Lower lobe of right lung (tissue), 2 donors: ENCODE measurements around the gene KCNJ6. TPM values are rescaled to one million over a fixed set of nuclear protein-coding genes. Genes with fewer than 3 reads are reported as not detected.

Source experiments
- ATAC-seq, 2 donors: fragments of 200-7000 bp; cut with Tn5 transposase; one replicate each; pipeline ENCODE4 v1.9.1; 2020 to 2022; ENCODE audit warnings: mild to moderate bottlenecking in 2 of 2, moderate library complexity in 2 of 2
- DNase-seq: peaks from one replicate; pipeline ENCODE4 v3.0.0-alpha.2; 2020
- H3K27ac ChIP-seq: fragments of 200-600 bp; one replicate; pipeline ENCODE4 v1.8.0; 2022
- H3K27me3 ChIP-seq: fragments of 200-600 bp; one replicate; pipeline ENCODE4 v1.8.0; 2022; ENCODE audit warnings: low read depth
- H3K36me3 ChIP-seq: fragments of 200-600 bp; one replicate; pipeline ENCODE4 v1.8.0; 2022; ENCODE audit warnings: mild to moderate bottlenecking
- H3K4me1 ChIP-seq: fragments of 200-600 bp; one replicate; pipeline ENCODE4 v1.8.0; 2022
- H3K4me3 ChIP-seq: fragments of 200-600 bp; one replicate; pipeline ENCODE4 v1.8.0; 2022; ENCODE audit warnings: mild to moderate bottlenecking
- H3K9me3 ChIP-seq: fragments of 200-600 bp; one replicate; pipeline ENCODE4 v1.8.0; 2022
- CTCF ChIP-seq: fragments of 200-600 bp; IDR thresholded peaks from one replicate; pipeline ENCODE4 v1.8.0; 2022; ENCODE audit warnings: antibody characterized with exemption, mild to moderate bottlenecking
- intact Hi-C: fragments of 100-400 bp; cut with DNase I; formaldehyde crosslinking; loops from one replicate; pipeline ENCODE4 v1.11.0; 2022
- total RNA-seq: library from RNA; stranded (reverse); fragmentation: NEBNext Ultra II Directional; extraction: Animal tissue kit (Norgen Biotek cat#: 25700); gene quantifications from one replicate; pipeline ENCODE4 v1.2.1, GENCODE V29; 2021
- donor health status: DM: no; HTN: yes; CAD: no; lungs with severe emphysema.

KCNJ6 gene
- total RNA-seq, 1 donor from 2014 or later = 0.09 TPM

- H3K4me3 ChIP-seq = no peak overlapping the region
- no peaks in the 10 kb centered on the region for H3K36me3 ChIP-seq
- intact Hi-C loops = no loop called here
- TF ChIP-seq CTCF = no peak
- no peaks in the 10 kb centered on the region for H3K4me1 ChIP-seq
- ATAC-seq (no peak), DNase-seq (no peak)
- no peak overlapping the region for H3K27ac ChIP-seq
- no peaks in the 10 kb centered on the region for H3K27me3 ChIP-seq
- no peaks in the 10 kb centered on the region for H3K9me3 ChIP-seq
Observed at GRCh38 chr21:37843191-37843590, 73.1 kb downstream of the KCNJ6 start.

DNA sequence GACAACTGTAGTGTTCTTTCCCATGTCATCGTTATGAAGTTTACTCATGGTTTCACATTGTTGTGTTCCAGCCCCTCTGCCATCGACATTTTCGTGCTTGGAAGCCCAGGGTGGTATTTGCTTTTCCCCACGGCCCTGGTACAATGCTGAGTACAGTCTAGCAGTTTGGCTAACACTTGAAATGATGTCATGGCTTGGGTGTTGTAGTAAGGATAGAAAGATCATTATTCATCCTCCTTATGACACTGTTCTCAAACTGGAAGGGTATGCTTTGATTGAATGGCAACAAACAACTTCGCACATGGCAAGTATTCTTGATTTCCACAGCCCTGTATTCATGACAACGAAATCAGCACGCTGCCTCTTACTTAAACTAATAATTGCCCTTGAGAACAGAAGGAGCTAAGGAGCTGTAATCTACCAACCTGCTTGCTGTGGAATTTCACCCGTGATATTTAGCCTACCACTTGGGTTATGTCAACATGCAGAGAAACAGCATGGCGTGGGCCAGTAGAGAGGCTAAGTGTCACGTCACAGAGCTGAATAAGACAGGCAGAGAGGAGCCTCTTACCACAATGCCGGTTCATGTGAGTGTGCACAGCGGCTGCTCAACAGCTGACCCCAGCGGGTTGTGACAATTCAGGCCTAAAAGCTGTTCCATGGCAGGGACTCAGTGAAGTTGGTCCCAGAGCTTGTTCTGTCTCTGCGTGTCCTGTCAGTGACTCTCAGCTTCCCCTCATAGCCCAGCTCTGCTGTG lies 73.9 kb downstream of the KCNJ6 start:
- DNase-seq = no peak
- no peak overlapping the region for H3K4me3 ChIP-seq
- no peak overlapping the region for H3K27ac ChIP-seq
- no peaks in the 10 kb centered on the region for H3K36me3 ChIP-seq
- no peaks in the 10 kb centered on the region for H3K4me1 ChIP-seq
- no peak for TF ChIP-seq CTCF
- intact Hi-C loops = no loop called here
- peak; percentile 53 to 74 for ATAC-seq
- no peaks in the 10 kb centered on the region for H3K9me3 ChIP-seq
- H3K27me3 ChIP-seq = no peaks in the 10 kb centered on the region

DNA sequence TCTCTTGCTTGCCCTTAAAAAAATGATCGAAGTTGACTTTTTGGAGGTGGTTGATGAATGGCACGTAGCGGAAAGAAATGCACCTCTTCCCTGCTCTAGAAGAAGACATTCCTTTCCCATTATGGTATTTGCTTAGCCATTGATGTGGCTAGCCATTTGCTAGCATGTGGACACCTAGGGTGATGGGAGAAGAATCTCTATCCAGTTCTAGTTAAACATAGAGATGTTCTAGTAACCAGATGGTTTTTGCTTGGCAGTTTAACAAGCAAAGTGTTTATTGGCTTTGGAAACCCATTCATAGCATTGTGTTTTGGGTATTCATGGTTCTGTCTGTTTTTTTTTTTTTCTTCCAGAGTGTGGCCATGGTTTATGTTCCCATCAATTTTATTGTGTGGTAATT lies 78.9 kb downstream of the KCNJ6 start:
- Histone ChIP-seq H3K27ac (no peak overlapping the region), H3K27me3 (no peaks in the 10 kb centered on the region), H3K36me3 (no peaks in the 10 kb centered on the region), H3K4me3 (no peak overlapping the region), H3K4me1 (no peaks in the 10 kb centered on the region), H3K9me3 (no peaks in the 10 kb centered on the region)
- TF ChIP-seq CTCF = no peak
- intact Hi-C loops = no loop called here
- ATAC-seq (no peak), DNase-seq (no peak)

DNA sequence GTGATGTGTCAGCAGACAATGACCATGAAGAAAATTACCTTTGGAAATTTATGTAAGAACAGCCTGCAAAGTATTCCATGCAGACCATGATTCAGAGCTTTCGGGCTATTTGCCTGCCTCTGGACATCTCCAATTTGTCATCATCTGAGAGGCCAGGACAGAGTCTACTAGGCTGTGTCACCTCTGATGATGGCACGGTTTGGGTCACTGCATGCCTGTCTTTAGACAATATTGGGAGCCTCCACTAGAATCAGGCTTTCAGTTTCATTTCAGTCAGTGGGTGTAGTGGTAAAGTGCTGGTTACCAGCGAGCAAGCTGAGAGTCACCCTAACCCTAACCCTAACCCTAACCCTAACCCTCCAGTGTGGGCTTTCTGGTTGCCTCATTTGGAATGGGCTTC lies 80.8 kb downstream of the KCNJ6 start:
- Histone ChIP-seq H3K36me3 (no peaks in the 10 kb centered on the region), H3K27me3 (no peaks in the 10 kb centered on the region), H3K9me3 (no peaks in the 10 kb centered on the region), H3K4me1 (no peaks in the 10 kb centered on the region), H3K27ac (no peak overlapping the region), H3K4me3 (no peak overlapping the region)
- intact Hi-C loops = no loop called here
- DNase-seq (no peak), ATAC-seq (no peak)
- no peak for TF ChIP-seq CTCF

GRCh38 chr21:37833301-37833700 lies 83.0 kb downstream of the KCNJ6 start:
- Histone ChIP-seq H3K27me3 (no peaks in the 10 kb centered on the region), H3K9me3 (no peaks in the 10 kb centered on the region), H3K27ac (no peak overlapping the region), H3K36me3 (no peaks in the 10 kb centered on the region), H3K4me3 (no peak overlapping the region), H3K4me1 (no peaks in the 10 kb centered on the region)
- no peak for TF ChIP-seq CTCF
- no peak for ATAC-seq
- intact Hi-C loops = no loop called here
- DNase-seq = no peak
